Lung (tissue), 12 donors: ENCODE measurements around the gene HOXA9. TPM values are rescaled to one million over a fixed set of nuclear protein-coding genes. Genes with fewer than 3 reads are reported as not detected.

ENCODE experiments used
- ATAC-seq: fragments of 200-7000 bp; cut with Tn5 transposase; one replicate; pipeline ENCODE4 v1.9.1; 2020; ENCODE audit warnings: moderate number of reproducible peaks; ENCODE audit not compliant: insufficient read depth, low FRiP score
- DNase-seq, 3 donors: peaks; one replicate each; pipeline ENCODE4 v3.0.0-alpha.2; 2013 to 2017
- H3K27ac ChIP-seq, 2 donors: one replicate each; pipeline ENCODE4 v1.5.1; 2013; ENCODE audit warnings: mild to moderate bottlenecking in 2 of 2, moderate library complexity in 2 of 2, control low read depth in 1 of 2, inconsistent platforms in 1 of 2, low read depth in 1 of 2, low read length in 1 of 2
- H3K27me3 ChIP-seq, 3 donors: one replicate each; pipeline ENCODE4 v1.5.1; 2013; ENCODE audit warnings: low read length in 2 of 3; ENCODE audit not compliant: control insufficient read depth in 3 of 3, insufficient read depth in 3 of 3
- H3K36me3 ChIP-seq, 4 donors: one replicate each; pipeline ENCODE4 v1.5.1; 2013; ENCODE audit warnings: low read length in 4 of 4, mild to moderate bottlenecking in 1 of 4, moderate library complexity in 1 of 4; ENCODE audit not compliant: control insufficient read depth in 4 of 4, insufficient read depth in 4 of 4
- H3K4me1 ChIP-seq, 5 donors: one replicate each; pipeline ENCODE4 v1.5.1; 2013; ENCODE audit warnings: low read length in 5 of 5, mild to moderate bottlenecking in 2 of 5, moderate library complexity in 1 of 5; ENCODE audit not compliant: control insufficient read depth in 5 of 5, insufficient read depth in 5 of 5
- H3K4me3 ChIP-seq: one replicate; pipeline ENCODE4 v1.5.1; 2013; ENCODE audit warnings: mild to moderate bottlenecking, control low read depth, moderate library complexity
- H3K9ac ChIP-seq, 2 donors: one replicate each; pipeline ENCODE4 v1.5.1; 2013; ENCODE audit warnings: low read length in 2 of 2, control low read depth in 1 of 2; ENCODE audit not compliant: insufficient read depth in 1 of 2
- H3K9me3 ChIP-seq, 4 donors: one replicate each; pipeline ENCODE4 v1.5.1; 2013; ENCODE audit warnings: low read length in 3 of 4, mild to moderate bottlenecking in 1 of 4, moderate library complexity in 1 of 4; ENCODE audit not compliant: control insufficient read depth in 4 of 4, insufficient read depth in 3 of 4
- CTCF ChIP-seq: IDR thresholded peaks from 2 replicates; pipeline ENCODE4 v1.5.1; 2012; ENCODE audit warnings: mild to moderate bottlenecking; ENCODE audit errors: control extremely low read depth, extremely low read depth
- WGBS, 2 donors: extraction: QIAGEN DNeasy Blood & Tissue Kit; methylation state at CpG; one replicate each; pipeline ENCODE4 v1.1.7; 2013; 5-methylcytosine and 5-hydroxymethylcytosine counted together
- polyA plus RNA-seq, 2 donors: library from polyadenylated mRNA; stranded (reverse); fragments of 200-250 nt; gene quantifications; one replicate each; pipeline ENCODE4 v1.2.1, GENCODE V29; 2013
- total RNA-seq, 2 donors: library from RNA; depleted of rRNA in 1 of 2; stranded (reverse); fragments of >200 nt in 1 of 2; gene quantifications; one replicate each; pipeline ENCODE4 v1.2.1, GENCODE V29; 2014 to 2021
- donor health status: control.
- donor health status: control.
- donor health status: Bipolar disorder and iron deficiency.
- donor health status: healthy.
- donor health status: DM: yes; HTN: yes; CAD: no.

Gene HOXA9
- total and polyA plus RNA-seq, 4 donors: 0.11 to 0.85 (median 0.43) TPM

- no peak for TF ChIP-seq CTCF
- Histone ChIP-seq H3K4me1 (peaks cover 0 to 55% (median 1%) of the 10 kb centered on the region in 5 donors), H3K4me3 (peak overlapping the region; percentile 33), H3K27me3 (peaks cover 0 to 43% (median 5%) of the 10 kb centered on the region in 3 donors), H3K9ac (peak overlapping the region in 1 of 2 donors; percentile 100), H3K36me3 (peaks cover 0 to 45% (median 1%) of the 10 kb centered on the region in 4 donors), H3K27ac (peak overlapping the region in 1 of 2 donors; percentile 75), H3K9me3 (peaks cover 0 to 2% (median 0%) of the 10 kb centered on the region in 4 donors)
- ATAC-seq (no peak), DNase-seq (peak; percentile 71 to 88 (median 84))
- 34 to 55% methylated on average over 19 of the region's 19 CpGs for WGBS, 2 donors
These were observed 47.3 kb downstream of the HOXA9 start for GRCh38 chr7:27117887-27118491.

GRCh38 chr7:27116962-27117886 lies 48.1 kb downstream of the HOXA9 start:
- H3K36me3 ChIP-seq: peaks cover 0 to 47% (median 1%) of the 10 kb centered on the region in 4 donors
- peaks cover 0 to 47% (median 1%) of the 10 kb centered on the region in 5 donors for H3K4me1 ChIP-seq
- peak in 1 of 3 donors; percentile 56 for DNase-seq
- TF ChIP-seq CTCF: no peak
- peaks cover 0 to 2% (median 0%) of the 10 kb centered on the region in 4 donors for H3K9me3 ChIP-seq
- H3K27me3 ChIP-seq: peaks cover 0 to 39% (median 5%) of the 10 kb centered on the region in 3 donors
- 36 to 68% methylated on average over 12 of the region's 12 CpGs for WGBS, 2 donors
- H3K27ac ChIP-seq: peak overlapping the region in 1 of 2 donors; percentile 75
- H3K9ac ChIP-seq: peak overlapping the region; percentile 18 to 100
- peak overlapping the region; percentile 33 for H3K4me3 ChIP-seq
- no peak for ATAC-seq

- H3K27ac ChIP-seq: peak overlapping the region in 1 of 2 donors; percentile 89
- WGBS, 2 donors: 40 to 66% methylated on average over 20 of the region's 20 CpGs
- peaks cover 0 to 38% (median 5%) of the 10 kb centered on the region in 3 donors for H3K27me3 ChIP-seq
- TF ChIP-seq CTCF: no peak
- H3K9me3 ChIP-seq: no peaks in the 10 kb centered on the region
- H3K4me3 ChIP-seq: peak overlapping the region; percentile 46
- DNase-seq (peak; percentile 49 to 76 (median 68)), ATAC-seq (no peak)
- H3K9ac ChIP-seq: peak overlapping the region; percentile 18 to 100
- peaks cover 0 to 42% (median 1%) of the 10 kb centered on the region in 5 donors for H3K4me1 ChIP-seq
- peaks cover 0 to 44% (median 1%) of the 10 kb centered on the region in 4 donors for H3K36me3 ChIP-seq
These were observed 49.0 kb downstream of the HOXA9 start for GRCh38 chr7:27116031-27116961.
